ENCODE measurements around the gene AP4S1. TPM values are rescaled to one million over a fixed set of nuclear protein-coding genes. Genes with fewer than 3 reads are reported as not detected.
"Not testable (repeated sequence)": the region's sequence is repeated elsewhere in the genome, so short reads cannot be mapped to it uniquely, and the experiment has no call there.

Gene AP4S1
- total and polyA plus RNA-seq, 4 donors, result 5.4 to 10.7 (median 7.3) TPM

GRCh38 chr14:31090883-31091764, 65.7 kb downstream of the AP4S1 start:
- Histone ChIP-seq H3K4me3 (no peak overlapping the region), H3K9me3 (ENCODE audit: control insufficient read depth in 4 of 4, insufficient read depth in 3 of 4, low read length in 3 of 4) (no peaks in the 10 kb centered on the region), H3K27me3 (ENCODE audit: control insufficient read depth in 3 of 3, insufficient read depth in 3 of 3, low read length in 2 of 3) (no peaks in the 10 kb centered on the region), H3K4me1 (ENCODE audit: control insufficient read depth in 5 of 5, insufficient read depth in 5 of 5, low read length in 5 of 5) (peaks cover 0 to 21% (median 3%) of the 10 kb centered on the region in 5 donors), H3K36me3 (ENCODE audit: control insufficient read depth in 4 of 4, insufficient read depth in 4 of 4, low read length in 4 of 4) (no peaks in the 10 kb centered on the region), H3K9ac (ENCODE audit: insufficient read depth in 1 of 2, low read length in 2 of 2) (no peak overlapping the region), H3K27ac (ENCODE audit: low read depth in 1 of 2, low read length in 1 of 2) (peak overlapping the region; percentile 79 to 81)
- WGBS, 2 donors, result 63 to 68% methylated on average over 5 of the region's 5 CpGs
- no peak for DNase-seq
- peak; percentile 84 for ATAC-seq (ENCODE audit: insufficient read depth, low FRiP score)
- no peak for TF ChIP-seq CTCF (IDR thresholded peaks at IDR 0.05; ENCODE audit: control extremely low read depth, extremely low read depth)

- H3K27me3 ChIP-seq (ENCODE audit: control insufficient read depth in 3 of 3, insufficient read depth in 3 of 3, low read length in 2 of 3), result no peaks in the 10 kb centered on the region
- H3K27ac ChIP-seq (ENCODE audit: low read depth in 1 of 2, low read length in 1 of 2), result no peak overlapping the region
- DNase-seq (no peak), ATAC-seq (ENCODE audit: insufficient read depth, low FRiP score) (no peak)
- TF ChIP-seq CTCF (IDR thresholded peaks at IDR 0.05; ENCODE audit: control extremely low read depth, extremely low read depth), result no peak
- H3K4me1 ChIP-seq (ENCODE audit: control insufficient read depth in 5 of 5, insufficient read depth in 5 of 5, low read length in 5 of 5), result peaks cover 0 to 21% (median 3%) of the 10 kb centered on the region in 5 donors
- H3K9me3 ChIP-seq (ENCODE audit: control insufficient read depth in 4 of 4, insufficient read depth in 3 of 4, low read length in 3 of 4), result no peaks in the 10 kb centered on the region
- no peak overlapping the region for H3K9ac ChIP-seq (ENCODE audit: insufficient read depth in 1 of 2, low read length in 2 of 2)
- peaks cover 0 to 4% (median 1%) of the 10 kb centered on the region in 4 donors for H3K36me3 ChIP-seq (ENCODE audit: control insufficient read depth in 4 of 4, insufficient read depth in 4 of 4, low read length in 4 of 4)
- WGBS, 2 donors, result 93 to 95% methylated on average over 2 of the region's 2 CpGs
- no peak overlapping the region for H3K4me3 ChIP-seq
Measured at GRCh38 chr14:31092160-31092708, 66.8 kb downstream of the AP4S1 start.

GRCh38 chr14:31093884-31094839, 68.7 kb downstream of the AP4S1 start:
- Histone ChIP-seq H3K4me1 (ENCODE audit: control insufficient read depth in 5 of 5, insufficient read depth in 5 of 5, low read length in 5 of 5) (peaks cover 0 to 21% (median 3%) of the 10 kb centered on the region in 5 donors), H3K36me3 (ENCODE audit: control insufficient read depth in 4 of 4, insufficient read depth in 4 of 4, low read length in 4 of 4) (peaks cover 6 to 15% (median 9%) of the 10 kb centered on the region in 4 donors)
- not testable (repeated sequence) for H3K27ac ChIP-seq (ENCODE audit: low read depth in 1 of 2, low read length in 1 of 2); DNase-seq; H3K4me3 ChIP-seq; ATAC-seq (ENCODE audit: insufficient read depth, low FRiP score); H3K9ac ChIP-seq (ENCODE audit: insufficient read depth in 1 of 2, low read length in 2 of 2); H3K9me3 ChIP-seq (ENCODE audit: control insufficient read depth in 4 of 4, insufficient read depth in 3 of 4, low read length in 3 of 4); H3K27me3 ChIP-seq (ENCODE audit: control insufficient read depth in 3 of 3, insufficient read depth in 3 of 3, low read length in 2 of 3)
- WGBS, 2 donors, result 92 to 97% methylated on average over 10 of the region's 10 CpGs

GRCh38 chr14:31095817-31096216, 70.4 kb downstream of the AP4S1 start:
- peaks cover 14 to 21% (median 17%) of the 10 kb centered on the region in 4 donors for H3K36me3 ChIP-seq (ENCODE audit: control insufficient read depth in 4 of 4, insufficient read depth in 4 of 4, low read length in 4 of 4)
- H3K27me3 ChIP-seq (ENCODE audit: control insufficient read depth in 3 of 3, insufficient read depth in 3 of 3, low read length in 2 of 3); ATAC-seq (ENCODE audit: insufficient read depth, low FRiP score); H3K27ac ChIP-seq (ENCODE audit: low read depth in 1 of 2, low read length in 1 of 2); H3K4me3 ChIP-seq; H3K9ac ChIP-seq (ENCODE audit: insufficient read depth in 1 of 2, low read length in 2 of 2); DNase-seq; H3K9me3 ChIP-seq (ENCODE audit: control insufficient read depth in 4 of 4, insufficient read depth in 3 of 4, low read length in 3 of 4): not testable (repeated sequence)
- H3K4me1 ChIP-seq (ENCODE audit: control insufficient read depth in 5 of 5, insufficient read depth in 5 of 5, low read length in 5 of 5), result peaks cover 0 to 12% (median 1%) of the 10 kb centered on the region in 5 donors
- 97 to 100% methylated on average over 7 to 8 of the region's 8 CpGs for WGBS, 2 donors

Data from lung (tissue), 12 donors.